Bronchial epithelial cell (primary cell): Measurements from ENCODE around the gene NELFB. TPM values are rescaled to one million over a fixed set of nuclear protein-coding genes. Genes with fewer than 3 reads are reported as not detected.
A peak's percentile ranks its signal among the peaks of the same experiment; 100 is the strongest.

ENCODE experiments used
- DNase-seq: peaks from one replicate; pipeline ENCODE4 v3.0.0-alpha.2; 2010; ENCODE audit warnings: low read depth
- FAIRE-seq: peaks from 2 replicates; lab custom pipeline; 2011; peaks lifted over from hg19 to GRCh38; lab: Jason Lieb, UNC
- H3K27me3 ChIP-seq: 2 replicates; pipeline ENCODE4 v1.5.1; 2011; ENCODE audit warnings: low read length; ENCODE audit not compliant: control insufficient read depth, insufficient read depth
- H3K36me3 ChIP-seq: 2 replicates; pipeline ENCODE4 v1.5.1; 2011; ENCODE audit warnings: low read length; ENCODE audit not compliant: control insufficient read depth, insufficient read depth
- H3K4me3 ChIP-seq: 2 replicates; pipeline ENCODE4 v1.5.1; 2011; ENCODE audit warnings: mild to moderate bottlenecking, low read depth, low read length, control low read depth
- total RNA-seq: library from RNA; depleted of rRNA; stranded (reverse); fragments of >200 nt; gene quantifications from 2 replicates; pipeline ENCODE4 v1.2.1, GENCODE V29; 2014
- TF ChIP-seq, protein P1 (sequence below): IDR thresholded peaks from 2 replicates; pipeline ENCODE4 v1.5.1; 2011; ENCODE audit warnings: mild to moderate bottlenecking, moderate library complexity, low read length, control low read depth, inconsistent platforms; ENCODE audit not compliant: insufficient read depth, severe bottlenecking

Gene NELFB
- total RNA-seq, 1 donor from 2014 or later, result 67.9 TPM

DNA sequence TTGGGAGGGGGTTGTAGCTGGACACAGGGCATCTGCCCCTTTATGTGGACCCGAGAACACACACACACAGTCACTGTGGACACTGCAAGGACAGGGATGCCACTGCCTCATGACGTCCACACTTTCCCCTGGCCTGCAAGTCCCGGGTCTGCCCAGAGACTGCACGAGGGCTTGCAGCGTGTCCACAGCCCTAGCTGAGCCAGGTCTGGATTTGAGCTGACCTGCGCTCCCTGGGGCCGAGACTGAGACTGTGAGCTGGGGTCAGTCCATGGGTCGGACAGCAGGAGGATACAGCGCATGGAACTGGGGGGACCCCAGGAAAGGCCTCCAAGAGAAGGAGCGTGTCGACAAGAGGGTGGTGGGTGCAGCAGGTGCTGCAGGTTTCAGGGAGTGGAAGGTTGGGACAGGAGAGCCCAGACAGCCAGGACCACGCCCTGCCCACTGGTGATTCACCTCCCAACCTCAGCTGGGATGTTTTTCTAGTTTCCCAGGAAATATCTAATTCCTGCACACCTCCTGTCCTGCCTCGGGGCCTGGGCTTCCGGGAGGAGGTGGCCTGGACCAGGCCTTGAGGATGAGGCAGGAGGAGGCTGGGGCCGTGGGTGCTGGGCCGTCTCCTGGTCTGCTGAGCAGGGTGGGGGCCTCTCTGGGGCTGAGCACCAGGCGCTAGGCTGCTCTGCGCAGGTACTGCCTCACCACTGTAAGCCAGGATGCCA is 28.6 kb upstream of the NELFB start:
- no peaks in the 10 kb centered on the region for H3K36me3 ChIP-seq
- DNase-seq, result peak; percentile 76
- no peak overlapping the region for H3K4me3 ChIP-seq
- FAIRE-seq, result no peak
- TF ChIP-seq, protein P1, sequence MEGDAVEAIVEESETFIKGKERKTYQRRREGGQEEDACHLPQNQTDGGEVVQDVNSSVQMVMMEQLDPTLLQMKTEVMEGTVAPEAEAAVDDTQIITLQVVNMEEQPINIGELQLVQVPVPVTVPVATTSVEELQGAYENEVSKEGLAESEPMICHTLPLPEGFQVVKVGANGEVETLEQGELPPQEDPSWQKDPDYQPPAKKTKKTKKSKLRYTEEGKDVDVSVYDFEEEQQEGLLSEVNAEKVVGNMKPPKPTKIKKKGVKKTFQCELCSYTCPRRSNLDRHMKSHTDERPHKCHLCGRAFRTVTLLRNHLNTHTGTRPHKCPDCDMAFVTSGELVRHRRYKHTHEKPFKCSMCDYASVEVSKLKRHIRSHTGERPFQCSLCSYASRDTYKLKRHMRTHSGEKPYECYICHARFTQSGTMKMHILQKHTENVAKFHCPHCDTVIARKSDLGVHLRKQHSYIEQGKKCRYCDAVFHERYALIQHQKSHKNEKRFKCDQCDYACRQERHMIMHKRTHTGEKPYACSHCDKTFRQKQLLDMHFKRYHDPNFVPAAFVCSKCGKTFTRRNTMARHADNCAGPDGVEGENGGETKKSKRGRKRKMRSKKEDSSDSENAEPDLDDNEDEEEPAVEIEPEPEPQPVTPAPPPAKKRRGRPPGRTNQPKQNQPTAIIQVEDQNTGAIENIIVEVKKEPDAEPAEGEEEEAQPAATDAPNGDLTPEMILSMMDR, result no peak
- no peaks in the 10 kb centered on the region for H3K27me3 ChIP-seq

DNA sequence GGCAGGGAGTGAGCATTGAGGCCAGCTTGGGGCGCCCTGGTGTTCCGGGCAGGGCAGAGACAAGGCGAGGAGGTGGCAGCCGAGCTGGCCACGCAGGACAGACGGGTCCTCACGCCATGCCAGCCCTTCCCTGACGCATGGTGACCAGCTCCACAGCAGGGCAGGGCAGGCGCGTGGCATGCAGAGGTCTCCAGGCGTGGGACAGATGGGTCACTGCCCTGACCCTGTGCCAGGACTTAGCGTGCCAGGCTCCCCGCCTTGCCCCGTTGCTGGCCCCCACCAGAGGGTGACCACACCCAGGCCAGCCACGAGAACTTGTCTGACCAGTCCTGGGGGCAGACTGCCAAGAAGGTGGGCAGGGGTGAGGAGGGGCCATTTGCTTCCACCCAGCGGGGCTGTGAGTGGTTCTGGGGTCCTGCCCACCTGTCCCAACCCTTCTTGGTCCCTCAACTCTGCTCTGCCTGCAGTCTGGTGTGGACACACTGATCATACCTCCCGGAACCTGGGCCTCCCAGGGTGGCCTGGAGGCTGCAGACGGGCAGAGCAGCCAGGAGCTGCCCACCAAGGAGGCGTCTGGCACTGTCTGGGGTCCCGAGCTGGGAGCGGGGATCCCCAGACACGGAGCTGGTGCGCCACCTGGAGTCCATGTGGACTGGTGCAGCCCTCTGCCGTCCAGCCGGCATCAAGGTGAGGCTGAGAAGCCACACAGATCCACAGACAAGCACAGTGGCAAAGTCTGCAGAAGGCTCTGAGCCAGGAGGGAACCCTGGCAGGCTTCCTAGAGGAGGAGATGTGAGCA is 27.9 kb upstream of the NELFB start, which contains the start of gene RNF224:
TSS of gene RNF224 (plus strand) at position 449 of the 799 bp plus-strand sequence. CDS start 834 bp downstream, outside the sequence.
- H3K36me3 ChIP-seq, result no peaks in the 10 kb centered on the region
- no peaks in the 10 kb centered on the region for H3K27me3 ChIP-seq
- DNase-seq (peak; percentile 55), FAIRE-seq (no peak)
- TF ChIP-seq, protein P1, result peak; percentile 95
- H3K4me3 ChIP-seq, result no peak within 1 kb of the TSS

DNA sequence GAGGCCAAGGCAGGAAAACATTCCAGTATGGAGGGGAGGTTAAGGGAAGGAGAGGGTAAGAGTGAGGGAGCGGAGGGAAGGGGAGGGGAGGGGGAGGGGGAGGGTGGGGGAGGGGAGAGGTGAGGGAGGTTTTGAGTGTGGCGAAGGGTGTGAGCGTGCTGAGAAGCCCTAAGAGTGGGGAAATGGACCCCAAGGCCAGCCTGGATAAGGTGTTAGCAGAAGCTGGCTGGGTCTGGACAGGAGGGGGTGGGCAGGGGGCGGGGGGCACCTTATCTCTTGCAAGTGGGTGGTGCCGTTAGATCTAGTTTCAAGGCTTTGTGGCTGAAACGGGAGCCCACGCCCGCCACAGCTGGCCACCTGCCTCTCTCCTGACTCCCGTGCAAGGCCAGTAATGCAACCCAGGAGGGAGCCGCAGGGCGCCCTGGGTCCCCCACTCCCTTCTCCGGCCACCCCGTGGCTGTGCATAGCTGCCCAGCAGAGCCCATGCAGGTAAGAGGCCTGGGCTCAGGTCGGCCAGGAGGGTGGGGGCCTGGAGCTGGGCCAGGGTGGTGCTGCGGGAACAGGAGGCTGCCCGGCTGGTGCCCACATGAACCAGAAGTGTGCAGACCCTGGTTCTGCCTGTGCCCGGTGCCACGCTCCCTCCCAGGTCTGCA is 27.1 kb upstream of the NELFB start:
- TF ChIP-seq, protein P1, result no peak
- Histone ChIP-seq H3K36me3 (no peaks in the 10 kb centered on the region), H3K4me3 (no peak overlapping the region), H3K27me3 (no peaks in the 10 kb centered on the region)
- FAIRE-seq (no peak), DNase-seq (no peak)

DNA sequence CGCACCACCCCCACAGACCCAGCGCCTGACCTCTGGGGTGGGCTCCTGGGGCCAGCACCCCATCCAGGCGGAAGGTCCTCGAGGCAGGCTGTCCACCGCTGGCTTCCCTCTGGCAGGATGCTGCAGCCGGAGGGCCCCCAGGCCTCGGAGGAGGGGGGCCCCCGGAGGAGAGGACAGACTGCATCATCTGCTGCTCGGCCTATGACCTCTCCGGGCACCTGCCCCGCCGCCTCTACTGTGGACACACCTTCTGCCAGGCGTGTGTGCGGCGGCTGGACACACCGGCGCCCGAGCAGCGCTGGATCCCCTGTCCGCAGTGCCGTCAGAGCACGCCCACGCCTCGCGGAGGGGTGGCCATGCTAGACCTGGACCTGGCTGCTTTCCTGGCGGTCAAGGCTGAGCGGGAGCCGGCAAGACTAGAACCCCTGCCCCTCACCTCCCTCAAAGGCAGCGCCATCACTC is 26.6 kb upstream of the NELFB start:
- no peaks in the 10 kb centered on the region for H3K36me3 ChIP-seq
- H3K27me3 ChIP-seq, result no peaks in the 10 kb centered on the region
- FAIRE-seq, result no peak
- no peak for DNase-seq
- TF ChIP-seq, protein P1, result no peak
- no peak overlapping the region for H3K4me3 ChIP-seq

DNA sequence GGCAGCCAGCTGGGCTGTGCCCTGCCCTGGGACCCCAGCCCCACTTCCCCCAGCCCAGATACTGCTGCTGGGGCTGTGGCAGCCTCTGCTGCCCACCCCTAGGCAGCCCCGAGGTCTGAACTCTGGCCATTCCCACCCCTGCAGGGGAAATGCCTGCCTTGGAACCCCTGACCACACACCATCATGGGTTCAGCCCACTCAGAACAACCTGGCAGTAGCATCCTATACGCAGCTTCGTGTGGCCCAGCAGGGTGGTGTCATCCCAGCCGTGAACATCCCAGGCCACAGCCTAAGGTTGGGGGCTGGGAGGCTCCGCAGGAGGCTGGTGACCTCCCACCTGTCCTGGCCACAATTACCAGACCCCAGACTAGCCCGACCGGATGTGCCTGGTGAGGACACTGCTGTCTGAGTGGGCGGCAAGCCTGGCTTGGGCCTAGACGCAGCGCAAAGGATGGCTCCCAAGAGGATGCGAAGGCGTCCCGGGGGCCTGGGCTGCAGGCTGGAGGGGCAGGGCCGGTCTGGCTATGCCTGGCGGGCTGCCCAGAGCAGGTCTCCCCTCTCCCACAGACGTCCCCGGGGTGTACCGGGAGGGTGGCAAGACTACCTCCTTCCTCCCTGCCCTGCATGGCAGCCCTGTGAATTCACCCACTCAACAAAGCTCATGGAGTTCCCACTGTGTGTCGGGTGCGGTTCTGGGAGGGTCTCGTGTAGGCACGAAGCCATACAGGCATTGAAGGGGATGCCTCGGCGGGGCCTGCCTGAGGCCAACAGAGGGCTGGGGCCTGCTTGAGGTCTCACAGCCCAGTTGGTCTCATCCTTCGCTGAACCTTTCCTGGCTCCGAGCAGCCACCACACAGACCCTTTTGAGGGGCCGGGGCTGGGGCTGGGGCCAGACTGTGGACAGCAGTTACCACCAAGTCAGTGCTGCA is 25.9 kb upstream of the NELFB start:
- Histone ChIP-seq H3K36me3 (no peaks in the 10 kb centered on the region), H3K27me3 (peaks cover 2% of the 10 kb centered on the region), H3K4me3 (no peak overlapping the region)
- FAIRE-seq (no peak), DNase-seq (no peak)
- TF ChIP-seq, protein P1, result no peak
